Bone marrow (tissue), 2 donors: ENCODE measurements around the gene KCNAB2.

Experiments
- DNase-seq, 2 donors: peaks; one replicate each; lab custom pipeline; 2025; lab: John Stamatoyannopoulos, UW

Gene KCNAB2

DNA sequence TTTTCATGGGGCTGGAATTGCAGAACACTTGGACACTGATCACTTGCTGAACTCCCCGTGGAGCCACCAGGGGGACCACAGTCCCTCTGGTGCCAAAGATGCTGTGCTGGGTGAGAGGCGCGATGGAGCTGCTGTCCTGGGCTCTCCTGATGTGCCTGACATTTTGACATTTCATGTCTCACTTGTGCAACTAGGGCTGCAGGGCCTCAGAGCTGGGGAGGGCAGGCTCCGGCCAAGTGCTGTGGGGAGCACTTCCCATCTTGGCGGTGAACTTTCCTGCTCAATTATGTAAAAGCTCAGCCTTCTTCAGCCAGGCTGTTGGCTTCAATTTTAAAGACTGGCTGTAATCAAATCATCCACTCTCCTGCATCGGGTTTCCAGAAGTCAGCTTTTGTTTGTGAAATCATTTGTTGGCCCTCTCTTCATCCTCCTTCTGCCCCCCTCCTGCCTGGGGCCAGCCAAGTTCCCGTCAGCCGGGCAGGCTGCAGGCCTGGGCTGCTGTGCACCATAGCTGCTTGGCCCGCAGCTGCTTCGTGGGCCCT lies 36.8 kb downstream of the KCNAB2 start:
- DNase-seq = no peak

DNA sequence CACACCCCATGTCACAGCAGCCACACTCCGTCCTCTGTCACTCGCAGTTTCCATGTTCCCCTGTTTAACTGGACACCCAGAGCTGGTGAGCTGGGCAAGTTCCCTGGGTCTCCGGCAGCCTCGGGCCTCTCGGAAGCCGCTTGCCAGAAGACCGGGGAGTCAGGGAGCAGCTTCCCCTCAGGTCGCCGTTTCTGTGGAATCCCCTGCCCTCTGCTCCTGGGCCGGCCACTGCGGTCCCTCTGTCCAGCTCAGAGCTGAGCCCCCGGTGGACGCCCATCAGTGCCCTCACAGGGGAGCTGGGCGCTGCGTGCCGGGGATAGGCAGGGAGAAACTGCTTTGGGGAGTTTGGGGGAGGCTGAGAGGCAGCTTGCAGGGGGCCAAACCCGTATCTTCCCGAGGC lies 37.7 kb downstream of the KCNAB2 start:
- DNase-seq = no peak

DNA sequence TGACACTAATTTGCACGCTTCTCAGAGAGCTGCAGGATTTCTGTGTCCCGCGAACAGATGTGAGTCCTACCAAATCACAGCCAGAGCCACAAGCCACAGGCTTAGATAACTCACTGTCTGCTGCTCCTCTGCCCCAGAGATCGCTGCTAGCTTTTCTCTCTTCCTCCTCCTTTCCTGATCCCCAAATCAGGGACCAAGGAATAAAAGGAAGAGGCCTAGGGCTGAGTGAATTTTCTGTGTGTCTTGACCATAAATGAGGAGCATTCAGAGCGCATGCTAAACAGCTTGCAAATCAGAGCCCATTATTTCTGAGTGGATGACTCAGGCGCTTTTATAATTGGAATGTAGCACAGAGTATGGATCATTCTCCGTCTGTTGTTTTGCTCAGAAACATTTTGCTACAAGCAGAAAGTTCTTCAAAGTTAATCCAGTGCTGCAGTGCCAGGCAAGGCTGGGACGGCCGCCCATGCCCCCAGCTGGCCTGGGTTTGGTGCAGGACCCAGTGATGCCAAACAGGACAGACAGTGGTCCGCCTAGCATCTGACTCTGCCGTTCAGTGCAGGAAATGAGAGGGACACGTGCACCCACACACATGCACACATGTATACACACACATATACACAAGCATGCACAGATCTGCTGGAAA lies 38.2 kb downstream of the KCNAB2 start:
- no peak for DNase-seq

DNA sequence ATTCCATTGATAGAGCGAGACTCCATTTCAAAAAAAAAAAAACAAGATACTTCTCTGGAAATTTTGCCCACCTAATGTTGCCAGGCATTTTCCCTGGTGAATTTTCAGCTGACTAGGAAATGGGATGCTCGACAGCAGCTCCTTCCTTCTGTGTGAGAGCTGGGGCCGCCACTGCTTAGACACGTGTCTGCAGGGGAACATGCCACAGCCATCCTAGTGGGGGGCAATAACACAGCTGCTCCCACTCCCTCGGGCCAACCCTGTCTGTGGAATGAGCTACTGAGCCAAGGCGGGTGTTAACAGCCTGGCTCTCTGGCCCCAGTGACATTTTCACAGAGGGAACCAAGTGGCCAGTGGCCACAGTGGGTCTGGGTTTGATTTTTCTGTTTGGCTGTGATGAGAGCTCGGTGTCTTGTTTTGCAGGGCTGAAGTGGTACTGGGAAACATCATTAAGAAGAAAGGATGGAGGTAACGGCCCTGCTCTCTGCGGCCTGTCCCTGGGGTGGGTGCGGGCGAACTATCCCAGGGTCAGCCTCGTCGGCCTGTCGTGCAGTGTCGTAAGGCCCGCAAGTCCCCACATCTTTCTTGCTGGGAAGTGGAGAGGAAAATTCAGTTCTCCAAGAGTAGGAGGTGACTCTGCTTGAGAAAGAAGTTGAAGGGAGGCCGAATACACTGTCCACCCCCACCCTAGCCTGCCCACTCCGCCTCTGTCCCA lies 39.2 kb downstream of the KCNAB2 start:
- no peak for DNase-seq

DNA sequence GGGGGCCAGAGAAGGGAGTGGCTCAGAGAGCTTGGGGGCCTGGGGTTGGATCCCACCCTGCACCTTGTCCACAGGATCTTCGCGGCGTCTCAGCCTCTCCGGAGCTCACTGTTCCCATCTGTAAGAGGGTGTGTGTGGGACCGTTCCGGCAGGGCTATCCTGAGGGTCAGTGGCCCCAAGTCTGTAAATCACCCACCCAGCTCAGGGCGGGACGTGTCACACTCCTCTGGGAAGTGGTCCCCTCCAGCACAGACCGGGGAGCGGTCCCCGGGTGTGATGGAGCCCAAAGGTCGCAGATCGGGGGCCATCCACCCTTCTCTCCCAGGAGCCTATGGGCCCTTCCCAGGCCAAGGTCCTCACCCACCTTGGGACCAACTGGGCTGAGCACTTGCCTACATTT lies 40.0 kb downstream of the KCNAB2 start:
- no peak for DNase-seq

DNA sequence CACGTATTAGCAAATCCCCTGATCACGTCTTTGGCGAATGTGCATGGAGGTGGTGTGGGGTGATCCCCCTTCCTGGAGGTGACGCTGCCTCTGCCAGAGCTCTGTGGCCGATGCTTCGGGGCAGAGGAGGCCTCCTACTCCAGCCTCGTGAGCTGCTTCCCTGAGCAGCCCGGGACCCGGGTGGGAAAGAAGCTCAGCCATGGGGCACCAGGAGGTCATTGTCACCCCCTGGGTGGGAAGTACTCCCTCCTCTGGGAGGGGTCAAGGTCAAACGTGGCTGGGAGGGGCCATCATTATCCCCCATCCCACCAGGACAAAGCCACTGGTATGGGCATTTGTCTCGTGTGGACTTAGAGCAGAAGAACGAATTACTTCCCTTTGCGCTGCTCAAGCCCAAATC lies 40.7 kb downstream of the KCNAB2 start:
- DNase-seq = no peak

DNA sequence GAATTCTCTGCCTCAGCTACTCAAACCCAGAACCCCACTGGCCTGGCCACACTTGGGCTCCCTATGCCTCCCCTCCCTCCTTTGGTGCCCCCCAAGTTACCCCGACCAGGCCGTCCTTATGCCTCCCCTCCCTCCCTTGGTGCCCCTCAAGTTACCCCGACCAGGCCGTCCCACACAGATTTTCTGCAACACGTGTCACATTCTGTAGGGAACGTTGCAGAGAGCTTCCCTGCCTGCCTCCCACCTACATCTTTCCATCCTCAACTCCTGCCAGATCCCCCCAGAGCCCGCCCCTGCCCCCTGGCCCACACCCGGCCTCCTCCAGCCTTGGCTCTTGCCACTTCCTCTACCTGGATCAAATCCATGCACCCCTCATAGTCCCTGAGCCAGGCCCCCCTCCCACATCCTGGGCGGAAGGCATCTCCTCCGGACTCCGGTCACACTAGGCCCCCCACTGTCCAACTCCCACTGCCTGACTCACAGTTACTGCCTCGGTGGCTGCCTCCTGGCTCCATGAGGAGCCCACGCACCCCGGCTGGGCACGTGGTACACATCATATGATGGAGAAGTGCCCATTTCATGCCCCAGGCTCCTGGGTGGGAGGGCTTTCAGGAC lies 41.2 kb downstream of the KCNAB2 start:
- DNase-seq = no peak

DNA sequence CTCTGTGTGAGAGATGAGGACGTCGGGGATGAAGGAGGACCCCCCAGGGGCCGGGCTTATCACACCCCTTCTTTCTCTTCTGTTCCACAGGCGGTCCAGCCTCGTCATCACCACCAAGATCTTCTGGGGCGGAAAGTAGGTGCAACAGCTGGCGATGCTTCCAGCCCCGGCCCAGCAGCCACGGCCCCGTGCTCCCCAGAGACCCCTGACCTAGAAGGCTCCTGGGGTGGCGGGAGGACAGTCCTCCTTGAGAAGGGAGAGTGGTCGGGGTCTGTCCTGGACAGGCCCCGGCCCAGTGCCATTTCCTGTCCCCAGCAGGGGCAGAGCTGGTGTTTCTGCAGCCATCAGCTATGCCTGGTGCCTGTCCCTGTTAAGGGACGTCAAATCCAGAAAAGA lies 41.7 kb downstream of the KCNAB2 start:
- no peak for DNase-seq

DNA sequence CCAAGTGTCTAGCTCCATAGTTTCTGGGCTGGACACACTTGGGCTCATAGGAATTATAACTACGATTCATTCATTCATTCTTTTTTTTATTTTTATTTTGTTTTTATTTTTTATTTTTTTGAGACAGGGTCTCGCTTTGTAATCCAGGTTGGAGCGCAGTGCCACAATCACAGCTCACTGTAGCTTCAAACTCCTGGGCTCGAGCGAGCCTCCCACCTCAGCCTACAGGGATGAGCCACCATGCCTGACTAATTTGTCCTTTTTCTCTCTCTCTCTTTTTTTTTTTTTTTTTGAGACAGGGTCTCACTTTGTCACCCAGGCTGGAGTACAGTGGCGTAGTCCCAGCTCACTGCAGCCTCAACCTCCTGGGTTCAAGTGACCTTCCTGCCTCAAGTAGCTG lies 42.3 kb downstream of the KCNAB2 start:
- DNase-seq = no peak

DNA sequence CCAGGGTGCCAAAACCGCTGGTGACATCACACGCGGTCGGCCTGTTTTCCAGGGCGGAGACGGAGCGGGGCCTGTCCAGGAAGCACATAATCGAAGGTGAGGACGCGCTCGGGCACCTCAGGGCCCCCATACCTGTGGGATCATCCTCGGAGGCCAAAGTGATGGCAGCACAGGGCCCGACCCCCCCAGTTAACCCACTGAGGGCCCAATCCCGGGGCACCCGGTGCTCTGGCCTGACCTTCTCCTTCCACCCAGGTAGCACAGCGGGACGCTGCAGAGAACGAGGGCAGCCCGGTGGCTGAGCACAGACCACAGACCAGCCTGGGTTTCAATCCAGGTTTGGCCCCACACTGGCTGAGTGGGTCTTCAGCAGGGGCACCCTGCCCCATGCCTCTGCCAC lies 43.3 kb downstream of the KCNAB2 start:
- DNase-seq = no peak

DNA sequence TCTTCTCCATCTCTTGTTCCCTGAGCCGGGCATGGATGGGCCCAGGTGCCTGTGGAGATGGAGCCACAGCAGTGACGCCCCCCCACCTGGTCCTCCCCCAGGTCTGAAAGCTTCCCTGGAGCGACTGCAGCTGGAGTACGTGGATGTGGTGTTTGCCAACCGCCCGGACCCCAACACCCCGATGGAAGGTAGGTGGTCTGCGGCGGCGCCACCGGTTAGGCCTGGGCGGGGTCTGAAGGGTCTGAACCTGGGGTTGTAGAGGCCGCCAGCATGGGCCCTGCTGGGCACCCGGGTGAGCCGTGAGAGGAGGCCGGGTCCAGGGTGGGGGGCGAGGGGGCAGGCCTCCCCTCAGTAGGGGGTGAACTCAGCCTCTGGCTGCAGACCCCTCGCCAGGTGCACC lies 44.6 kb downstream of the KCNAB2 start:
- DNase-seq = no peak

DNA sequence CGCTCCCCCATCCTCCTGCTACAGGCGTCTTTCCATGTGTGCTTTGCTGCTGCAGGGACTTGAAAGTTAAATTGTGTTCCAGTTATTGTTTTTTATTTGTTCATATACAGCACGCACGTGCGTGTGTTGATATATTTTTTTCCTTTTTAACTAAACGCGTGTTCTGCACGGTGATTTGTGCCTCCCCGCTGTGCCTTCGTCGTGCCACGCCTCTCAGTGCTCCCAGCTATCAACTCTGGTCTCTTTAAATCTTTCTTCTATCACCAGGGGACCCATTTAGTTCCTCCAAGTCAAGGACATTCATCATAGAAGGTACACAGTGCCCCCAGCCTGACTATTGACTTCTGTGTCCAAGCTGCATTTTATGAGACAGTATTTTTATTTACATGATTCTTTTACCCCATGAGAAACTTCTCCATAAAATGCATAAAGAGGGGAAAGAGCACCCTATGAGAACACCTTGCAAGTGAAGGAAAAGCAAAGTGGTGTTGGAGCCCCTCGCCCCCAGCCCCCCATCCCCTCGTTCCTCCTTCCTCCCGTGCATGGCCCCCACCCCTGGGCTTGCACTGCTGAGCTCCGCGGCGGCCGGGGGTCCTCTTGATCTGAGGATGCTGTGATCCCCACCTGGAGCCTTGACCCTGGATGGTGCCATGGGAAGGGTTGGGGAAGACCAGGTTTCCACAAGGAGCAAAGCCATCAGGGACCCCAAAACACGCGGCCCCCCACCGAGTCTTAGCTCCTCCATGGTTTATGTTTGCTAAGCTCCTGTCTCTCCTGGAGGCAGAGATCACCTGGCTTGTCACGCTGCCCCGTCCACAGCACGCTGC lies 45.5 kb downstream of the KCNAB2 start:
- no peak for DNase-seq

DNA sequence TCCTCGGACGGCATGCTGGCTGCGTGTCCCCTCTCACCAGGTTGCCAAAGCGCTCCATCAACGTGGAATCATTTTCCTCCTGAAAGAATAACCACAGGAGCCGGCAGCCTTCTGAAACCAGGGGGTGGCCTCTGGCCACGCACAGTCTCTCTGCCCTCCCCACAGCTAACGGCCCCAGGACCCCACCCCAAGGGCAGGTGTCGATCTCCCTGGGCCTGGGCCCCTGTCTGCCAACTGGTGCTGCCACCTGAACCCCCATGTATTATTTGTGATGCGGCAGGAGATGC lies 46.1 kb downstream of the KCNAB2 start:
- no peak for DNase-seq

DNA sequence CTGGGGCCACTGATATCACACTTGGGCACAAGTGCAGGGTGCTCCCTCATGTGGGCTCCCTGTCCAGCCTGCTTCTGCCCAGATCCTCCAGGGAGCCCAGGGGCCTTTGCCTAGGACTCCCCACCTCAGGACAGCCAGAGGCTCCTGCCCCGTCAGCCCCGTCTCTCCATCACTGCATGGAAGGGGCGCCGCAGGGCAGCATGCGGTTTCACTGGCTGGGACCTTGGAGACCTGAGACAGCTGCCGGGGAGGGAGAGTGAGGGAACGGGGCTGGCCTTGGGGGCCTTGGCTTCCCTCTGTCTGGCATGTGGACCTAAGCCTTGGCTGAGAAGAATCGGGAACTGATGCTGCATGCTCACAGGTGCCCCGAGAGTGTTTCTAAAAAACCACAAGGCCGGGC lies 46.5 kb downstream of the KCNAB2 start:
- DNase-seq = no peak

DNA sequence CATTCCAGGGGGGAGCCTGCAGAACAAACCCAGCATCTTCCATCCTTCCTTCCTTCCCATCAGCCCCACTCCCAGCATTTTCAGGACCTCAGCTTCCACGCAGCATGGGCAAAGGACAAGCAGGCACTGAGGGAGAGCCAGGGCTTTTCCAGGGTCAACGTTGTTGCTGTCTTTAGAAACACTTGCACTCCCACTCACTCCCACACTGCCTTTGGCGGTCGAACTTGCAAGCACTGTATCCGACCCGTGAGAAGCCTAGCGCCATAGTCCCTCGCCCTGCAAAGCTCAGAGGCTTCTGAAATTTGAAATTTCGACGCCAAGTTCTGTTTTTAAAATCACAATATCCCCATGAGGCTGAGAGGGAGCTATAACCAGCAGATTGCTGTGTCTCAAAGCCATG lies 47.4 kb downstream of the KCNAB2 start:
- DNase-seq = no peak

DNA sequence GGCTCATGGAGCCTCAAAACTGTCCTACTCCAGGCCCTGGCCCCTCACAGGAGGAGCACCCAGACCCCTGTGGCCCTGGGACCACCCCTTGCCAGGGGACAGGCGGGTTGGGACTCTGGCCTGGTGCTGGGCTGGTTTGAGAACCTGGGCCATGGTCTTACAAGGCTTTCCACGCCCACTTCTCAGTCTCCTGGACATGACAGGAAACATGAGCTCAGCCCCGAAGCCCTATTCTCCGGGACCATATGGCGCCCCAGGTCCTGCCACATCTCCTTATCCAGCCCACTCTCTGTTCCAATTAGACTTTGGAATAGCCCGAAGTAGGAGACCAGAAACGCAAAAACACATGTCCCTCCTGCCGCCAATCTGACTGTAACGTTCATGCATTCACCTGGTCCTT lies 47.9 kb downstream of the KCNAB2 start:
- DNase-seq = no peak

DNA sequence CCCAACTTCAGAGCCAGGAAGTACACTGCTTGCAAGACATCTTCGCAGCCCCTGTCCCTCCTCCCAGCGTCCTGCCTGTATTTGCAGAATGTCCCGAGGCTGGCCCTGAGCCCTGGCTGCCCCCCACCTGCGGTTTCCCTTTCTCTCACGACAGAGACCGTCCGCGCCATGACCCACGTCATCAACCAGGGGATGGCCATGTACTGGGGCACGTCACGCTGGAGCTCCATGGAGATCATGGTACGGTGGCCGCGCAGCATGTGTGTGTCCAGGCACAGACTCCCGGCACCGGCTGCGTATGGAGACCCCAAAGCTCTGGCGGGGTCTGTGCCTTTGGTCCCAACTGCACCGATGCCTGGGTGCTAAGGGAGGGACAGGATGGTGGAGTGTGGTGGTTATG lies 48.6 kb downstream of the KCNAB2 start:
- DNase-seq = no peak

DNA sequence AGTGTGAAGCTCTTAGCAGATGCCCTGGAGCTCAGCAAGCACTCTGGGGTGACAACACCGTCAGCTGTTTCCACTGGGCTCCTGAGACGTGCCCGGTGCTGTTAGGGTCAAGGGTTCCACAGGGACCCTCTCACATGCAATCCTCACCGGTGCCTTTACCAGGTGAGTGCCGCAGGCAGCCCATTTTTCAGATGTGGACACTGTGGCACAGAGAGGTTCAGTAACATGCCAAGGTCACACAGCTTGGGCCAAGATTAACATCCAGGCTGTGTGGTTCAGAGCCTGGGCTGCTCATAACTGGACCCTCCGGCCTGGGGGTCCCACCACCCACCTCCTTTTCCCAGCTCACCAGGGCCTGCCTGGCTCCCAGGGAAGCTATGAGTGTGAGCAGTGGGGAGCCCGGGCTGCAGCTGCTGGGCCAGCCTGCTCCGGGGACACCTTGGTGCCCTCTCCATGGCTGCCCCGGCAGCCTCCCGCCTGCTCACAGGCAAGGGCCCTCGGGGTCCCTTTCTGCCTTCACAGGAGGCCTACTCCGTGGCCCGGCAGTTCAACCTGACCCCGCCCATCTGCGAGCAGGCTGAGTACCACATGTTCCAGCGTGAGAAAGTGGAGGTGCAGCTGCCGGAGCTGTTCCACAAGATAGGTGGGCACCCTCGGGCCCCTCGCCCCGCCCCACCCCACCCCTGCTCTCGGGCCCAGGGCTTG lies 49.3 kb downstream of the KCNAB2 start:
- DNase-seq = no peak

DNA sequence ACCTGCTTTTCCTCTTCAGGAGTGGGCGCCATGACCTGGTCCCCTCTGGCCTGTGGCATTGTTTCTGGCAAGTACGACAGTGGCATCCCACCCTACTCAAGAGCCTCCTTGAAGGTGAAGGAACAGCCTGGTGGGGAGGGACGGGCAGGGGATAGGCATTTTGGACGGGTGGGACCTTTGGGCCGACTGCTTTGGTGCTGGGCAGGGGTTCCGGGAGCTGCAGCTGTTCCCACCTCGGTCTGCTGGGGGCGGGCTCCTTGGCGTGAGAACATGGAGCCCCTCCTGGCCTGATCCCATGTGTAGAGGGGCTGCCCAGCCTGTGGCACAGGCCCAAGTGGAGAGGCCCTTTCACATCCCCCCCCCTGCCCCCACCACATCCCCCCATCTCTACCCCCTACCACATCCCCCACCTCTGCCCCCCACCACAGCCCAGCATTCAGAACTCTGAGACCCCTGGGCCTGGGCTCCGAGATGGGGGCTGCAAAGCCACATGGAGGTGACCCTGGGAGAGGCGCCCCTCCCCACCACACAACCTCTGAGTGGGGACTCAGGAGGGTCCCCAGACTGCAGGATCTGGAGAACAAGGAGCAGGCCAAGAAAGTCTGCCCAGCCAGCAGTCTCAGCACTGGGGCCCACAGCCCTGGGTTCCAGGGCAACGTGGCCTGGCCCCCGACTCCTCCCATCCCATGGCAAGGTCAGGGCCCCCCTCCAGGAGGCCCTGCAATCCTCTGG lies 50.0 kb downstream of the KCNAB2 start:
- DNase-seq = no peak

DNA sequence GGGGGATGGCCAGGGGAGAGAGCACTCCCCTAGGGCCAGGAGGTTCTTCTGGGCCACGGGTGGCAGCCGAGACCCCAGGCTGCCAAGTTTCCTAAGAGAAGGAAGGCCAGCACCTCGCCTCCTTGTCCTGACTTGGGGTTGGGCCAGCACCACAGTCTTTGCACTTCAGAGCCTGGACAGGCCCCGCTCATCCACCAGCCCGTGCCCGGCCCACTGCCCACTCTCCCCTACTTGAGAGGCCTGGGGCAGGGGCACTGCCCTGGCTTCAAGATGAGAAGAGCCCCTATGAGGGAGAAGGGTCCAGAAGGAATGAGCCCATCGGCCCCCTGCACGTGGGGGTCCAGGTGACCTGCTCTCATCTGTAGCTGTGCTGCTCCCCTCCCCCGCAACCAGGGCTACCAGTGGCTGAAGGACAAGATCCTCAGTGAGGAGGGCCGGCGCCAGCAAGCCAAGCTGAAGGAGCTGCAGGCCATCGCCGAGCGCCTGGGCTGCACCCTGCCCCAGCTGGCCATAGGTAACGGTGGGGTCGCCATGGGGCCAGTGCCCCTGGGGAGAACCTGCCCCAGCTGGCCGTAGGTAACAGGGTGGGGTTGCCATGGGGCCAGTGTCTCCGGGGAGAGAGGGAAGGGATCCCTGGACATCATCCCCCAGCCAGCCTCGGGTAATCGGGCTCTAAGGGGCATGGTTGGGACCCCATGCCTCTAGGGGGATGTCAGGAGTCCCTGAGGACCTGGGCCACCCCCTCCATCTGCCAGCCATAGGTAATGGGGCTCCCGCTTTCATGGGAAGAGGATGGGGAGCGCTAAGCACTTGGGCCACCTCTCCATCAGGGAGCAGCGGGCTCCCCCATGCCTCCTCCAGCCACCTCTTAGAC lies 50.8 kb downstream of the KCNAB2 start:
- no peak for DNase-seq
